Measurements from ENCODE around the gene C1QTNF2.
"Not testable (repeated sequence)": the region's sequence is repeated elsewhere in the genome, so short reads cannot be mapped to it uniquely, and the experiment has no call there.

C1QTNF2 gene

DNA sequence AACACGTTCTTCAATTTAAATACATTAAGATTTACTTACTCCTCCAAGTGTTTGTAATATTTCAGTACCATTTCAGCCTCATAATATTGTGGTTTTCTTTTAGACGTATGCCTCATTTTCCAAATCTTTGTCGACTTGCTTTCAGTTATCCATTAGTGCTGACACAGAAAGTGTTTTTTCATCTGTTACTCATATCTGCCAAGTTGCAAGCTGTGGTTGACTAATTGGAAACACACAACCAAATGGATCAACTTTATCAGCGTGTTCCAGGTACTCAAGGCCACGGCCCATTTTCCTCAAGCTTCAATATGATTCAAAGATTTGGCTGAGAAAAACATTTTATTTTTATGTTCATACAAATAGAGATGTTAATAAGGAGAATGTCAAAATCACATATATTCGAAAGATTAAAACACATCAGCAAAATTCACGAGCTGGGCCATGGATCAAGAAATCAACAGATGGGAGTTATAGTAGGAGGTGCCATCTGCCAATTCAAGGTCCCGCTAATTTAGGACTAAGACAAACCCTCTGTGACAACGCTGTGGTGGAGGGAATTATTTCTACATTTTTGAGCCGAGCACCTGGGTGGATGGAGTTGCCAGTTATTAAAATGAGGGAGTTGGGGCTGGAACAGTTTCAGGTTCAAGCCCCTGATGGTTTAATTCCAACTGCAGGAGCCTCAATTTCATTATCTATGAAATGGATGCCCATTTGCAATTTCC, 30.9 kb downstream of the C1QTNF2 start:
- DNase-seq, result no peak

DNA sequence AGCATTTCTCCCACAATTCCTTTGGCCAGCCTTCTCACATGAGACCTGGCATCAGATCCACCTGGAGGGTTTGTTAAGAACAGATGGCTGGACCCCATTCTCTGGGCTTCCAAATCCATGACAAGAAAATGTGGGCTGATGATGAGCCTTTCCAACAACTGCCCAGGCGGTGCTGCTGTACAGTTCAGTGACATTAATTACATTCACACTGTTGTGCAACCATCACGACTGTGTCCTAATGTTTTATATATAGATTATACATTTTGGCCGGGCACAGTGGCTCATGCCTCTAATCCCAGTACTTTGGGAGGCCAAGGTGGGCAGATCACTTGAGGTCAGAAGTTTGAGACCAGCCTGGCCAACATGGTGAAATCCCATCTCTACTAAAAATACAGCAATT, 35.7 kb downstream of the C1QTNF2 start:
- not testable (repeated sequence) for DNase-seq

DNA sequence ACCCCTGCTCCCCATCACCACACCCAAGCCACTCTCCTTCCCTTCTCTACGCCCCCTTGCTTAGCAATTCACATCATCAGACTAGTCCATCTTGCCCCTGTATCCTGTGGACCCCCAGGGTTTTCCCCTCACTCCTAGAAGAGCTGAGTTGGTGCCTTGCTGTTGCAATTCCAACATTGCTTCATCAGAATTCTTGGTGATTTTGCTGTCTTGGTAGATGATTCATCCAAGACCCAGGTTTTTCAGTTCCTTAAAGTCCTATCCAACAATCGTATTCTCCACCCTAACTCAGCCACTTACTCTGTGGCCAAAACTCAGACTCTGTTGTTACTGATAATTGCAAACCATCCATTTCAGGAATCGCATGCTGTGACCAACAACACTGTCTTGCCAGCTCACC, 36.7 kb downstream of the C1QTNF2 start:
- no peak for DNase-seq

DNA sequence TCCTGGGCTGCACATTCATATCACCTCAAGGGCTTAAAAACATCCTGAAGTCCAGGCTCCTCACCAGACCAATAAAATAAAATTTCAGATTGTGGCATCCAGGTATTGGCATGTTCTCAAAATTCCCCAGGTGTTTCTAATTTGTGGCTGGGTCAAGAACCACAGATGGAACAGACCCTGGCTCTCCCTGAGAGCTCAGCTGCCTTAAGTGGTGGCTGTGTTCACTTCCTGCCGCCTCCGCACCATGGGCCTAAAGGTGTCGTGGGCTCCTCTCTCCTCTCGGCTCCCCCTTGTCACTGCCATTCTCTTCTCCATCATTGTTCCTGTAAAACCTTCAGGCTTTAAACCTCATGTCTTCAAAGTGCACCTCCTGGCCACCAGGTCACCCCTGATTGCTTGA, 40.2 kb downstream of the C1QTNF2 start:
- DNase-seq, result no peak

DNA sequence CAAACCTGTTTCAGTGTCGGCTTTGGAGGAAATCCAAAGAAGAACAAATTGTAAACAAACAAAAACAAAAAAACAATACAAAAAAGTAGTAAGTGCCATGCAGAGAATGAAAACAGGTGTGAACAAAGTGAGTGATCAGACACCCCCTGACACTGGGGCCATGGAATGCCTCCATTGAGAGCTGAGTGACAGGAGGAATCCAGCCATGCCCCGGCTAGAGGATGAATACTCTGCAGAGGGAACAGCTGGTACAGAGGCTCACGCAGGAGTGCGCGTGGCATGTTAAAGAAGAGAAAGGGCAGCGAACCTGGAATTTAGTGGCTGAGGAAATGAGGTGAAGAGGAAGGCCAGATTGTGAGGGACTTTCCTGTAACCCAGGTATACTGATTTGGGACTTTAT, 42.6 kb downstream of the C1QTNF2 start:
- DNase-seq, result no peak

DNA sequence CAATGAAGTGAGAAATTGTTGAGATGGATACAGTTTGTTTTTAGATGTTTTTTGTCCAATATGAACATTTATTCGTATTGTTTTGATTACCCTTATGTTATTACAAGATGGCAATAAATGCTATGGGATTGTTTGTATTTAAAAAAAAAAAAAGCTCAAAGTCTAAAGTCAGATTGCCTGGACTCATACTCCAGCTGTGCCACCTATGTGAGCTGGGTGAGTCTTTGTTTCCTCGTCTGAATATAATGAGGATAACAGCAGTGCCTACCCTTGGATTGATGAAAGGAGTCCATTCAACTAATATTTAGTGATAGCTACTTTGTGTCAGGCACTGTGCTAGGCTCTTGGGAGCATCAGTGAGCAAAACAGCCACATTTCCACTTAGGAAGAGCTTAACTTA, 43.4 kb downstream of the C1QTNF2 start:
- no peak for DNase-seq

DNA sequence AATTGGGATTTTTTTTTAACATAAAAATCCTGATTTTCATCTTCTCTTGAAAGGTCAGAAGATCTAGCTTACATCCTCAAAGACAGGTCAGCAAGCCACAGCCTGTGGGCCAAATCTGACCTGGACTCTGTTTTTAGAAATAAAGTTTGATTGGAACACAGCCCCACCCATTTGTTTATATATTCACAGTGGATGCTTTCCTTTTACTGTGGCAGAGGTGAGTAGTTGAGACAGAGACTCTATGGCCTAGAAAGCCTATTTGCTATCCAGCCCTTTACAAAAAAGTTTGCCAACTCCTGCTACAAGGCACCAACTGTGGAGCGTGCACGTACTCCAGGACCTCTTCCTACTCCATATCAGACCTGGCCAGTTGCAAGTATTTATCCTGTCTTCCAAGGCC, 44.7 kb downstream of the C1QTNF2 start:
- DNase-seq, result no peak

DNA sequence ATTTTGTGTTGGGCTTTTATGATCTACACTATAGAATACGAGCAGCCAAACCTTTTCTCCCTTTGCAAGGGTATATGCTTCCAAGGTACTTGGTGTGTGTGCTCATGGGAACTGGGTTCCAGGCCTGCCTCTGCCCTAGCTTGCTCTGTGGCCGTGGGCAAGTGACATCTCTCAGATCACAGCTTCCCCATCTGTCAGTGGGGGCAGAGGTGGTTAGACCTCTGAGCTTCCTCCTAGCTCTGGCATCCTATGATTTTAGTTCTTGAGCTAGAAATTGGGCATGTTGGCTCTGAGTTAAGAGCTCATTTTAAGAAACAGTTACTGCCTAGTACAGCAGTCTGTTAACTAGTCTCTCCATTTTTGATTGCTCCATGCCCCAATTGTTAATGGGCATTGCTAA, 45.5 kb downstream of the C1QTNF2 start:
- DNase-seq, result no peak

DNA sequence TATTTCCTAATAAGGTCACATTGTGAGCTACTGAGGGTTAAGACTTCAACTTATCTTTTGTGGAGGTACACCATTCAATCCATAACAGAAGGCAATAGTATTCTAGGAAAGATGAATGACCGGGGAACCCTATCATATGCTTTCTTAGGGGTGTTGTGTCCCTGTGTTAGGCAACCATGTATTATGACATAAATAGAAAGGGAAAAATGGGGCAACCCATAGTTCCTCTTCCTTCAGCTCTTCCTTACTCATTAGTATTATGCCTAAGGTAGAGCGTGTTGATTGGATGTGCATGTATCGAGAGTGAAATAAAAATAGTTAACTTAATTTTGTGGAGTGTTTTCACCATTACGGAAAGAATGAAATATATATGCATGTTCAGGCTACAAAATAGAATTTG, 52.0 kb downstream of the C1QTNF2 start:
- no peak for DNase-seq

DNA sequence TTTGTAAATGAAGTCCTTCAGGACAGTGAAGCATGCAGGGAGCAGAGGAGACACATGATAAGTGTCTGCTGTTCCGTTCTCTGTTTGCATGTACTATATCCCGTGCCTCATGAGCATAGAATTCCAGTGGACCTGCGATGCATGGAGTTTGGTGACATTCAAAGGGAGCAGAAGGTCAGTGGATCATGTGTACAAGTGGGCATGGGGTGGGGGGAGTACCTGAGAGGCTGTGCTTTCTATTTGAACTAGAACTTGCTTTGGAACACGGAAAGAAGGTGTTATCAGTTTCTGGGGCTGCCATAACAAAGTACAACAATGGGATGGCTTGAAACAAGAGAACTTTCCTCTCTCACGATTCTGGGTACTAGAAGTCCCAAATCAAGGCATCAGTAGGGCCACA, 53.0 kb downstream of the C1QTNF2 start:
- no peak for DNase-seq

DNA sequence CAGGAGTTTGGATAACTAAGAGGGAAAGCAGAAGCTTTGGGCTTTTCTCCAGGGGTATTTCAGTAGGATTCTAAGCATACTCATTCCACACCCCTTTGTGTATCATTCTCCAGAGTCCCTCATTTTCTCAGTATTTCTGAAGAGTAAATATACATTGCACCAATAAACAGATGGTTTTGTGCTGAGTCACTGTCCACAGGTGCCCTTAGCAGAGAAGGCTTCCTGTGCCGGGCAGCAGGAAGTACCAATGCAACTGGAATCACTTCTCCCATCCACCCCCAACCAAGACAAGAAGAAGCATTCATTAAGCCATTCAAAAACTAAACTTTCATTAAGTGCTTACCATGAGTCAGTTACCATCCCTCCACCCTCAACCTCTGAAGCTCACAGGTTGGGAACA, 54.5 kb downstream of the C1QTNF2 start:
- no peak for DNase-seq

DNA sequence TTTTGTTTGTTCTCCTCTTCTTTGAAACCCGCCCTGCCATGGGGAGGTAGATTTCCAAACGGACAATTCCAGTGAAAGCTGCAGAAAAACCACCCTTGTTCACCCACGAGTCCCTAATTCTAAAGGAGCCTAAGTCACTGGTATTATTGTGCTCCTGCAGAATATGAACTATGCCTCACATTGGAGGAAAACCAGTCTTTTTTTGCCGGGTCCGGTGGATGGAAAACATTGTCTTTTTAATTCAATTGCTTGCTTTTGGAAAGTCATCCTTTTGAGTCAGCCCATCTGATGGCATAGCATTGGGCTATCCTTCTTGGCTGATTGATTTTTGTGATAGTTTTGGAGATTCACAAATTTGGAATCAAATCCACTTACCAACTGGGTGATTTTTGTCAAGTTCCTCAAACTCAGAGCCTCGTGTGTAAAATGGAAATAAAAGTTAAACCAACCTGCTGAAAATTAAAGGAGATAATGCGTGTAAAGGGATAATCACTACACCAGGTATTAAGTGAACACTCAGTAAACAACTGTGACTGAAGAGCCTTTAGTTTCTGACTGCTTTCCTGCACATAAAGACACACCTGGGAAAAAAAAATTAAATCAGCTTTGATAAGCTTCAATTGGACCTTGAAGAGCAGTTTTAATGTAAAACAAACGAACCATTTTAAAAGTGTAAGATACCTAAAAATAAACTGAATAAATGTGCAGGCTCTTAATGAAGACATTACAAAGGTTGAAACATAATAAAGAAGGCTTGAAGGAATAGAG, 57.3 kb downstream of the C1QTNF2 start:
- DNase-seq, result no peak

DNA sequence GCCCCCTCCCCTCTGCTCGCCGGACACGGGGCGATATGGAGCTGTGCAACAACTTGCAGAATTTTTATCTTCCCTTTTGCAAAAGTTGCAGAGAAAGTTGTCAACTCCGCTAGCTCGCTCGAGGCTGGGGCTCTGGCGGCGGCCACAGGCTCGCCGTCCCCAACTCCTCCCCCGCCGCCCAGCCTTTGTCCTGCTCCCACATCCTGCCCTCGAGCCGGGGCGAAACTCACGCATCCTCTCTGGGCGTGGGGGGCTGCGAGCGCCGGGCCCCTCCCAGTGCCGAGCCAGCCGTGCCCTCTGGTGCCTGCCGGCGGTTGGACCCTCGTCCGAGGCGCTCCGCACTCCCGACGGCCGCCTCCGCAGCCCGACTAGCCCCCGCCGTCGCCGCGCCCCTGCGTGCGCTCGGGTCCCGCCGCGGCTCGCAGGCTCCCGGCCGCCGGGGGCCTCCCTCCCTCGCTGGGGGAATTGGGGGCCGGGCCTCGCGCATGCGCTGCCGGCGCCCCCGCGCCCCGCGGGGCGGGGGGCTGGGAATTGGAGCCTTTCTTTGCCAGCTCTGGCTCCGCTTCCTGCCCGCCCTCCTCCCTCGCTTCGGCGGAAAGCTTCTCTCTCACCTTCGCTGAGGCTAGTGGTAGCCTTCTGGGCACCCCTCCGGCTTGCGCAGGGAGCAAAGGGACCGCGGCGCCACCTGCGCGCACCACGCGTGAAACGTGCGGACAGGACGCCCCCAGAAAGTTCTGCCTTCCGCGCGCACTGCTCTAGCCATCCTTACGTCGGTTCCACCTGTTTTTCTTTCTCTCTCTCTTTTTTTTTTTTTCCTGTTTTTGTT, 58.1 kb downstream of the C1QTNF2 start, which contains the start of gene CCNJL:
CCNJL (minus strand) TSS at position 431 of the 826 bp plus-strand sequence. CDS start 641 bp downstream, outside the sequence.
- peak in 1 of 2 donors; percentile 7 for DNase-seq

DNA sequence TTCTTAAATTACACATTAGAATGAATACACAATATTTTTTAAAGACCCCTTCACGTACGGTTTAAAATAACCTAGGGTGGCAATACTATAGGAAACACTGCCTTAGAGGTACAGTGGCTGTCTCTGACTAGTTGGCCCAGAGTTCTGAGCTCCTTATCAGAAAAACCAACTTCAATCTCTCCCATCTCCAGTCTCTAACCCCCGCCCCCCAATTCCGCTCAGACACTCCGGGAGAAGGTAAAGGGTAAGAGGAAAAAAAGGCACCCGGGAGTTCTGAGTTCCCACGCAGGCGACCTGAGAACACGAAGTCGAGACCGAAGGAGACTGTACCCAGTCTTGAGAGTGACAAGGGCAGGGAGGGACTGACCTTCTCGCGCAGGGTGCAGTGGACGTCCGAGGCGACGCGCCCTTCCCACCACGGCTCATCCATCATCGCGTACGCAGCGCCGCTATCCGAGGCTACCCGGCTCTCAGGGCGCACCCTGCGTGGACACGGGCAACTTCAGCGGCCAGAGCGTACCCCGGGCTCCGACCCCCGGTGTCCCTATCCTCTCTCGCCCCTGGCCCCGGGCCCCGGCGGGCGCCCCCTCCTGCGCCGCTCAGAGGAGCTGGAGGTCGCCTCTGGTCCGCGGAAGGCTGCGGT, 58.8 kb downstream of the C1QTNF2 start:
- no peak for DNase-seq

DNA sequence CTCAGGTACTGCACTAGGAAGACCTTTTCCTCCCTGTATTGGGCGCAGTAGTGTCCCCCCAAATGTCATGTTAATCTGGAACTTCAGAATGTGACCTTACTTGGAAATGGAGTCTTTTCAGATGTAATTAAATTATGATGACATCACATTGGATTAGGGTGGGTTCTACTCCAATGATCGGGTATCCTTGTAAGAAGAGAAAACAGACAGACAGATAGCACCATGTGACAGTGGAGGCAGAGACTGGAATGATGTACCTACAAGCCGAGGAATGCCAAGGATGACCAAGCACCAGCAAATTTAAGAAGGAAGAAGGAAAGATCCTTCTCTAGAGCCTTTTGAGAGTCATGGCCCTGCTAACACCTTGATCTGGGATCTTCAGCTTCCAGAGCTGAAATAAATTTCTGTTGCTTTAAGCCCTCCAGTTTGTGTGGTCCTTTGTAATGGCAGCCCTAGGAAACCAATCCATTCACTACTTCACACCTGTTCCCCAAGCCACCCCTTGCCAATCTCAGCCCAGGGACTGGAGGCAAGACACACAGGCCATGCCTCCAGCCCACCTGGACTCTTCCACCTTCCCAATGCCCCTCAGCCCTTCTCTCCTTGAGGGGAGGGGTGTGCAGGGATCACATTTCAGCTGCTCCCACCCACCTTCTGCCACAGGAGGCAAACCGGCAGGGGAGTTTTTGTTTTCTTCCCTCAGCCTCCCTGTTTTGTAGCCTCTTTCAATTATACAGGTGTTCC, 59.7 kb downstream of the C1QTNF2 start:
- DNase-seq, result no peak

DNA sequence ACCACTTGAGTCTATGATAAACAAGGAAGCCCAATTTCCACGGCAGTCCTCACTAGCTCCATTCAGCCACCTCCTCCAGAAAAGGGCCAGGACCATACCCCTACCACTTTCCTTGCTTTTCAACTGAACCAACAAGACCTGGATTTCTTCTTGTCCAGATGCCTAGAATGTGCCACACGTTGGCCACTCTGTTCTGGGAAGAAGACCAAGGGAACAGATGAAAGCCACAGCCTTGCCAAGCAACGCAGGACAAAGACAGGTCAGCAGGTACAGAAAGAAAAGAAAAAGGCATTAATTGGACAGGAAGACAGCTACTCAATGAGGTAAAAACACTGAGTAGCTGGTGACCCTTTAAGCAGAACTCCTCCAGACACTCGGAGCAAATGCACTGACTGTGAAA, 60.3 kb downstream of the C1QTNF2 start:
- no peak for DNase-seq

DNA sequence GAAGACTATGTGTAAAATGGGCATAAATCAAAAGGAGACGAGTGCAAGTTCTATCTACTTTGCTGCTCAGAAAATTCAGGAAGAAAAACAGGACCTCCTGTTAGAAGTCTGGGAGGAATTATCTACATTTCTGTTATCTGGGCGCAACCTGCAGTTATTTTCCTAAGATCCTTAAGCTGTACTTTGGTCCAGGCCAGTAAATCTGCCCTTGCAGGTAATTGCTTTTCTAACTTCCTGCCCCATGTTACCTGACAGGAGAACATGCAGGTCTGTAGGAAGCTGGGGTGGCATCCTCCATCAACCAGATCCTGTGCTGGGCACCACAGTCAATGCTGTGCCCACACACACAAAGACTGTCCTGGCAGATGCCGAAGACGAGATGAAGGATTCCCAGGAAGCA, 63.7 kb downstream of the C1QTNF2 start:
- DNase-seq, result no peak

DNA sequence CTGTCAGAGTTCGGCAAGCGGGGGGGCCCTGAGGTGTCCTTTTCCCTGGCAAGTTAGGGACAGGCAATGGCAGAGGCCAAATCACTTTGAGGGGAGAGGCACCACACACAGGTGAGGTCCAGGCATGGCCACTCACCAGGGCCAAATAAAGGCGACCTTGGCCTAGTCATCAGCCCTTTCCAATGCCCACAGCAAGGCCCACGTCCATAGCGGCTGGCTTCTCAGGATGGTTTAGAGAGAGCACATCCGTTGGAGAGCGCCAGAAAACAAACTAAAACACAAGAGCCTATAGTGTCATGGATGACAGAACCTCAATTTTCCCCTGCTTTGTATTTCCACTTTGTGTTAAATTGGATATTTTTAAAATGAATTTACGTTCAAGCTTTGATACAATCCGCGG, 65.1 kb downstream of the C1QTNF2 start:
- no peak for DNase-seq

DNA sequence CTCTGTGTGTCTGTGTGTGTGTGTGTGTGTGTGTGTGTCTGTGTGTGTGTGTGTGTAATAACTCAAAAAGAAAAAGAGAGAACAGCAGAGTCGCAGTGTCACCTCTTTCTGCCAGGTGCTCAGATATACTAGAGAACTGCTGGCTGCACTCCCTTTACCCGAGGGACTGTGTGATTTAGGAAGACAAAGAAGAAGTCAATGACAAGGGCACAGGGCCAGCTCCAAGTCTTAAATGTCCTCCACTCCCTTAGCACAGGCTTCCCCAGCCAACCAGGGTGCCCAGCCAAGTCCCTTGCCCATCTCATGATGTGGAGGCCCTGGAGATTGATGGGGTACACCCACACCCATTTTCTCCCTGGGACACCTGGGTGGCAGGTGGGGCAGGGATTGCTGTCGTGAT, 66.7 kb downstream of the C1QTNF2 start:
- no peak for DNase-seq

DNA sequence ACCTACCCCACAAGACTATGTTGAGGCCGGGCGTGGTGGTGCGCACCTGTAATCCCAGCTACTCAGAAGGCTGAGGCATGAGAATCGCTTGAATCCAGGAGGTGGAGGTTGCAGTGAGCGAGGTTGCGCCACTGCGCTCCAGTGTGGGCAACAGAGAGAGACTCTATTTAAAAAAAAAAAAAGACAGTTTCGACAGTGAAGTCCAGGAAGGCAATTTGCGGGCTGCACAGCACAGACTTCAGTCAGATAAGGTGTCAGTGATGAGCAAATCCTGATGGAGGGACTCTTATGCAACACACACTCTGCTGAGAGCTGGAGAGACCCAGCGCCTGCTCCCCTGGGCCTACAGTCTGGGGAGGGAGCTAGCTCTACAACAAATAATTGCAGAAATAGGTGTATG, 72.2 kb downstream of the C1QTNF2 start:
- DNase-seq, result no peak

DNA sequence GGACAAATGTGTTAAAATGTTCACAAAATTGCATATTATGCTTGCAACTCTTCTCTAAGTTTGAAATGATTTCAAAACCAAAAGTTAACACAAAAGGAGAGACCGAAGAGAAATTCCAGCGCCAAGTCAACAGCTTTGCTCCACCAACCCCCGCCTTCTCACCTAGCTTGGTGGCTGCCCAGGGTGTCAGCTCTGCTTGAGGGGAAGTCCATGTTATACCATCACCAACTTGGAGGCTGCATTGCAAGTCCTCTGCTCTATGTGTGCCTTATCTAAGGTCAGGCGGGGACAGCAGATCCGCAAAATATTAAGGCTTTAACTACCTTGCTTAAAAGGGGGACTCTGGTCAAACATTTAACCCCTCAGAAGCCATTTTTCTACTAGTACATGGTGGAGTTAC, 72.7 kb downstream of the C1QTNF2 start:
- no peak for DNase-seq

Data from stimulated activated CD4-positive, alpha-beta T cell treated with anti-CD3 and anti-CD28 coated beads, Interleukin-2, amount 100 ng/mL, for 24 hours (primary cell).